Neural cell (in vitro differentiated cells): ENCODE data around the gene NIPBL.

Experiments used
- EZH2 ChIP-seq: fragments of 200-600, 300-800 bp; shearing (Covaris generic), sonication (generic); IDR thresholded peaks from 2 replicates; pipeline ENCODE4 v1.6.1; 2014; ENCODE audit warnings: antibody characterized with exemption, low read length, borderline replicate concordance, mild to moderate bottlenecking; ENCODE audit not compliant: insufficient read depth, poor library complexity, severe bottlenecking
- POLR2AphosphoS5 ChIP-seq: IDR thresholded peaks from 2 replicates; pipeline ENCODE4 v1.6.1; 2012
- REST ChIP-seq: IDR thresholded peaks from 2 replicates; pipeline ENCODE4 v1.6.1; 2012; ENCODE audit warnings: borderline replicate concordance
- TF ChIP-seq, protein P1 (sequence below): fragments of 450-650 bp; IDR thresholded peaks from 2 replicates; pipeline ENCODE4 v1.5.1; 2014; ENCODE audit warnings: antibody characterized with exemption, mild to moderate bottlenecking, moderate library complexity; ENCODE audit not compliant: poor library complexity, severe bottlenecking

DNA sequence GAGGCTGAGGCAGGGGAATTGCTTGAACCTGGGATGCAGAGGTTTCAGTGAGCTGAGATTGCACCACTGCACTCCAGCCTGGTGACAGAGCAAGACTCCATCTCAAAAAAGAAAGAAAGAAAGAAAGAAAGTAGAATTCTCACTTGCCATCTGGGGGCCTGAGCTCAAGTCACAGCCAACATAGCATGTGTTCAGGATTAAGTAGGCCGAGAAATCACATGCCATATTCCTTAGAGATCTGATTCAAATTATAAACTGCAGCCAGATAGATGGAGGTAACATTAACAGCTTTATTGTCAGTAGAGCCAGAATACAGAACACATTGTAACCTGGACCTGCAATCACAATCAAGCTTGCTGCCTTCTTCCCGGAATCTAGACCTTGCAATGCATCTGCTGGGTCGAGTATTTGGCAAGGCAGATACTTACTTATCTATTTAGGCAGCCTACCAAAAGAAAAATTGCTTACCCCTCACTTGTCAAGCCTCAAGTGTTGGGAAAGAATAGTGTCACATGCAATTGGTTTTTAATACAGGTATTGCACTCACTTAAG, 198.9 kb downstream of the NIPBL start:
- no peak for TF ChIP-seq REST
- TF ChIP-seq, protein P1, sequence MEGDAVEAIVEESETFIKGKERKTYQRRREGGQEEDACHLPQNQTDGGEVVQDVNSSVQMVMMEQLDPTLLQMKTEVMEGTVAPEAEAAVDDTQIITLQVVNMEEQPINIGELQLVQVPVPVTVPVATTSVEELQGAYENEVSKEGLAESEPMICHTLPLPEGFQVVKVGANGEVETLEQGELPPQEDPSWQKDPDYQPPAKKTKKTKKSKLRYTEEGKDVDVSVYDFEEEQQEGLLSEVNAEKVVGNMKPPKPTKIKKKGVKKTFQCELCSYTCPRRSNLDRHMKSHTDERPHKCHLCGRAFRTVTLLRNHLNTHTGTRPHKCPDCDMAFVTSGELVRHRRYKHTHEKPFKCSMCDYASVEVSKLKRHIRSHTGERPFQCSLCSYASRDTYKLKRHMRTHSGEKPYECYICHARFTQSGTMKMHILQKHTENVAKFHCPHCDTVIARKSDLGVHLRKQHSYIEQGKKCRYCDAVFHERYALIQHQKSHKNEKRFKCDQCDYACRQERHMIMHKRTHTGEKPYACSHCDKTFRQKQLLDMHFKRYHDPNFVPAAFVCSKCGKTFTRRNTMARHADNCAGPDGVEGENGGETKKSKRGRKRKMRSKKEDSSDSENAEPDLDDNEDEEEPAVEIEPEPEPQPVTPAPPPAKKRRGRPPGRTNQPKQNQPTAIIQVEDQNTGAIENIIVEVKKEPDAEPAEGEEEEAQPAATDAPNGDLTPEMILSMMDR: no peak
- TF ChIP-seq POLR2AphosphoS5: no peak
- no peak for TF ChIP-seq EZH2
